Spleen (tissue), 11 donors: ENCODE results near the gene GRIK3. TPM values are rescaled to one million over a fixed set of nuclear protein-coding genes. Genes with fewer than 3 reads are reported as not detected.

Experiments used
- DNase-seq: peaks from one replicate; pipeline ENCODE4 v3.0.0-alpha.2; 2020
- H3K27ac ChIP-seq, 8 donors: fragments of 200-600 bp; sonication (generic) in 7 of 8; 1 replicate in 4 of 8; 2 replicates in 4 of 8; pipeline versions ENCODE4 v1.5.0 to v1.8.0; 2016 to 2021; ENCODE audit warnings: inconsistent platforms in 4 of 8, mild to moderate bottlenecking in 4 of 8, moderate library complexity in 1 of 8
- H3K27me3 ChIP-seq, 7 donors: fragments of 200-600 bp; sonication (generic) in 6 of 7; replicated peaks in 1 of 7; 1 replicate in 4 of 7; 2 replicates in 3 of 7; pipeline versions ENCODE4 v1.5.0 to v1.8.0; 2016 to 2021; ENCODE audit warnings: inconsistent platforms in 3 of 7, mild to moderate bottlenecking in 1 of 7
- H3K36me3 ChIP-seq, 6 donors: fragments of 200-600 bp; sonication (generic) in 5 of 6; 1 replicate in 4 of 6; 2 replicates in 2 of 6; pipeline versions ENCODE4 v1.5.0 to v1.8.0; 2016 to 2021; ENCODE audit warnings: inconsistent platforms in 2 of 6
- H3K4me1 ChIP-seq, 6 donors: fragments of 200-600 bp; sonication (generic) in 5 of 6; 1 replicate in 3 of 6; 2 replicates in 3 of 6; pipeline versions ENCODE4 v1.5.0 to v1.8.0; 2016 to 2021; ENCODE audit warnings: inconsistent platforms in 3 of 6
- H3K4me3 ChIP-seq, 8 donors: fragments of 200-600 bp; sonication (generic) in 7 of 8; 1 replicate in 4 of 8; 2 replicates in 4 of 8; pipeline versions ENCODE4 v1.5.0 to v1.8.0; 2016 to 2021; ENCODE audit warnings: inconsistent platforms in 4 of 8, mild to moderate bottlenecking in 4 of 8, moderate library complexity in 2 of 8
- H3K9me3 ChIP-seq, 8 donors: fragments of 200-600 bp; sonication (generic) in 7 of 8; 1 replicate in 4 of 8; 2 replicates in 4 of 8; pipeline versions ENCODE4 v1.5.0 to v1.8.0; 2016 to 2021; ENCODE audit warnings: inconsistent platforms in 4 of 8
- CTCF ChIP-seq, 11 experiments: fragments of 200-600 bp in 7 of 11; fragments of 450-650 bp in 4 of 11; sonication (generic) in 4 of 11; IDR thresholded peaks in 8 of 11; conservative IDR thresholded peaks in 3 of 11; 1 replicate in 7 of 11; 2 replicates in 4 of 11; pipeline versions ENCODE4 v1.4.0 to v1.8.0; 2016 to 2021; ENCODE audit warnings: antibody characterized with exemption in 11 of 11, inconsistent platforms in 4 of 11, mild to moderate bottlenecking in 1 of 11
- POLR2A ChIP-seq, 3 donors: fragments of 450-650 bp; IDR thresholded peaks; one replicate each; pipeline ENCODE4 v1.5.1; 2017; ENCODE audit warnings: antibody characterized with exemption in 3 of 3, mild to moderate bottlenecking in 1 of 3
- POLR2AphosphoS5 ChIP-seq, 3 donors: sonication (generic); formaldehyde crosslinking; IDR thresholded peaks; one replicate each; pipeline ENCODE4 v1.5.1; 2017; ENCODE audit warnings: antibody characterized with exemption in 3 of 3
- WGBS, 5 donors: extraction: QIAGEN DNeasy Blood & Tissue Kit in 3 of 5; methylation state at CpG; one replicate each; pipeline versions ENCODE4 v1.1.5 to v1.1.7; 2013 to 2018; 5-methylcytosine and 5-hydroxymethylcytosine counted together
- intact Hi-C: fragments of 100-400 bp; cut with DNase I; formaldehyde crosslinking; loops from one replicate; pipeline ENCODE4 v1.15.0; 2023; ENCODE audit warnings: low total_unique reads
- polyA plus RNA-seq, 3 donors: library from polyadenylated mRNA; stranded (reverse); fragments of 200-250 nt; gene quantifications; one replicate each; pipeline ENCODE4 v1.2.1, GENCODE V29; 2013
- total RNA-seq, 7 donors: library from RNA; depleted of rRNA in 3 of 7; stranded (reverse); fragments of >200 nt in 3 of 7; fragmentation: NEBNext Ultra II Directional in 4 of 7; extraction: Animal tissue kit (Norgen Biotek cat#: 25700) in 4 of 7; gene quantifications; one replicate each; pipeline versions ENCODE4 v1.1.0 to v1.2.1, GENCODE V29; 2016 to 2021
- donor health status: healthy with polysubstance abuse.
- donor health status: DM: no; HTN: no; CAD: no; lungs with moderate emphysema.
- donor health status: DM: no; HTN: no; CAD: no.
- donor health status: Bipolar disorder and iron deficiency.
- donor health status: healthy.
- donor health status: DM: no; HTN: no; CAD: no.
- donor health status: DM: yes; HTN: yes; CAD: no.

The GRIK3 gene
- total and polyA plus RNA-seq, 10 donors, result 0.09 to 0.74 (median 0.19) TPM

GRCh38 chr1:36814083-36814482, 220.2 kb downstream of the GRIK3 start:
- WGBS, 5 donors, result 78 to 89% (median 87%) methylated on average over 4 to 7 of the region's 7 CpGs

GRCh38 chr1:36807262-36807661, 227.1 kb downstream of the GRIK3 start:
- TF ChIP-seq CTCF (IDR thresholded peaks at IDR 0.05 in 8 of 11, conservative IDR thresholded peaks at IDR 0.05 in 3 of 11), result no peak
- no peak for TF ChIP-seq POLR2AphosphoS5 (IDR thresholded peaks at IDR 0.05)
- no peak for TF ChIP-seq POLR2A (IDR thresholded peaks at IDR 0.05)
- 69 to 80% (median 74%) methylated on average over 3 to 4 of the region's 4 CpGs for WGBS, 5 donors
- H3K27me3 ChIP-seq, result peaks cover 0 to 27% (median 0%) of the 10 kb centered on the region in 7 donors

More at GRCh38 chr1:36814083-36814482, 220.2 kb downstream of the GRIK3 start:
- H3K4me3 ChIP-seq, result no peak overlapping the region
- H3K4me1 ChIP-seq, result no peaks in the 10 kb centered on the region
- H3K27me3 ChIP-seq, result peaks cover 0 to 13% (median 0%) of the 10 kb centered on the region in 7 donors
- H3K9me3 ChIP-seq, result no peaks in the 10 kb centered on the region
- no peak overlapping the region for H3K27ac ChIP-seq
- intact Hi-C loops, result no loop called here
- no peaks in the 10 kb centered on the region for H3K36me3 ChIP-seq
- peak; percentile 14 for DNase-seq
- TF ChIP-seq POLR2AphosphoS5 (IDR thresholded peaks at IDR 0.05) (no peak), POLR2A (IDR thresholded peaks at IDR 0.05) (no peak), CTCF (IDR thresholded peaks at IDR 0.05 in 8 of 11, conservative IDR thresholded peaks at IDR 0.05 in 3 of 11) (no peak)

GRCh38 chr1:36805979-36806640, 228.2 kb downstream of the GRIK3 start:
- WGBS, 5 donors, result 57 to 77% (median 72%) methylated on average over 22 to 29 of the region's 29 CpGs
- H3K9me3 ChIP-seq, result no peaks in the 10 kb centered on the region
- no peaks in the 10 kb centered on the region for H3K36me3 ChIP-seq
- TF ChIP-seq POLR2AphosphoS5 (IDR thresholded peaks at IDR 0.05) (peak; percentile 34 to 85 (median 73)), POLR2A (IDR thresholded peaks at IDR 0.05) (no peak)
- H3K27ac ChIP-seq, result peak overlapping the region in 3 of 8 donors; percentile 49 to 61 (median 56)
- peaks cover 0 to 36% (median 0%) of the 10 kb centered on the region in 7 donors for H3K27me3 ChIP-seq
- peak; percentile 74 for DNase-seq
- intact Hi-C loops, result no loop called here
- peaks cover 0 to 10% (median 1%) of the 10 kb centered on the region in 6 donors for H3K4me1 ChIP-seq
- peak overlapping the region in 1 of 8 donors; percentile 39 for H3K4me3 ChIP-seq

More at GRCh38 chr1:36807262-36807661, 227.1 kb downstream of the GRIK3 start:
- Histone ChIP-seq H3K4me3 (no peak overlapping the region), H3K27ac (no peak overlapping the region), H3K36me3 (no peaks in the 10 kb centered on the region), H3K4me1 (peaks cover 0 to 10% (median 1%) of the 10 kb centered on the region in 6 donors), H3K9me3 (no peaks in the 10 kb centered on the region)
- DNase-seq, result peak; percentile 48
- intact Hi-C loops, result no loop called here

GRCh38 chr1:36804669-36805314, 229.5 kb downstream of the GRIK3 start:
- H3K4me3 ChIP-seq, result no peak overlapping the region
- H3K9me3 ChIP-seq, result no peaks in the 10 kb centered on the region
- H3K4me1 ChIP-seq, result peaks cover 0 to 10% (median 1%) of the 10 kb centered on the region in 6 donors
- TF ChIP-seq POLR2A (IDR thresholded peaks at IDR 0.05), result no peak
- no peak for TF ChIP-seq CTCF (IDR thresholded peaks at IDR 0.05 in 8 of 11, conservative IDR thresholded peaks at IDR 0.05 in 3 of 11)
- no peak for TF ChIP-seq POLR2AphosphoS5 (IDR thresholded peaks at IDR 0.05)
- no peaks in the 10 kb centered on the region for H3K36me3 ChIP-seq
- H3K27me3 ChIP-seq, result peaks cover 0 to 38% (median 0%) of the 10 kb centered on the region in 7 donors
- DNase-seq, result peak; percentile 47
- H3K27ac ChIP-seq, result no peak overlapping the region
- WGBS, 5 donors, result 87 to 92% (median 90%) methylated on average over 17 of the region's 17 CpGs
- intact Hi-C loops, result no loop called here
